Liver (tissue), 9 donors: Measurements from ENCODE around the gene STK11. TPM values are rescaled to one million over a fixed set of nuclear protein-coding genes. Genes with fewer than 3 reads are reported as not detected.
"Not testable (repeated sequence)": the region's sequence is repeated elsewhere in the genome, so short reads cannot be mapped to it uniquely, and the experiment has no call there.

Source experiments
- DNase-seq: peaks from one replicate; pipeline ENCODE4 v3.0.0-alpha.2; 2017; ENCODE audit warnings: low spot score
- H3K27ac ChIP-seq, 2 donors: one replicate each; pipeline ENCODE4 v1.7.0; 2013; ENCODE audit warnings: inconsistent platforms in 2 of 2, low read length in 2 of 2, control low read depth in 1 of 2, low read depth in 1 of 2, mild to moderate bottlenecking in 1 of 2
- H3K27me3 ChIP-seq, 4 donors: one replicate each; pipeline versions ENCODE4 v1.6.1 to v1.7.0; 2013; ENCODE audit warnings: low read length in 3 of 4, inconsistent platforms in 1 of 4, mild to moderate bottlenecking in 1 of 4, moderate library complexity in 1 of 4; ENCODE audit not compliant: control insufficient read depth in 4 of 4, insufficient read depth in 4 of 4
- H3K36me3 ChIP-seq, 4 donors: one replicate each; pipeline versions ENCODE4 v1.6.1 to v1.7.0; 2013; ENCODE audit warnings: low read length in 3 of 4, mild to moderate bottlenecking in 3 of 4, low read depth in 1 of 4, moderate library complexity in 1 of 4; ENCODE audit not compliant: control insufficient read depth in 4 of 4, insufficient read depth in 3 of 4
- H3K4me1 ChIP-seq, 4 donors: one replicate each; pipeline versions ENCODE4 v1.6.1 to v1.7.0; 2013; ENCODE audit warnings: low read length in 3 of 4, mild to moderate bottlenecking in 3 of 4, moderate library complexity in 1 of 4; ENCODE audit not compliant: control insufficient read depth in 4 of 4, insufficient read depth in 4 of 4
- H3K4me3 ChIP-seq, 3 donors: one replicate each; pipeline versions ENCODE4 v1.6.1 to v1.7.0; 2013; ENCODE audit warnings: low read length in 3 of 3, control low read depth in 1 of 3, low read depth in 1 of 3, mild to moderate bottlenecking in 1 of 3
- H3K9ac ChIP-seq, 2 donors: one replicate each; pipeline ENCODE4 v1.7.0; 2013; ENCODE audit warnings: low read length in 2 of 2, mild to moderate bottlenecking in 2 of 2, moderate library complexity in 2 of 2, control low read depth in 1 of 2, low read depth in 1 of 2
- H3K9me3 ChIP-seq, 4 donors: one replicate each; pipeline versions ENCODE4 v1.6.1 to v1.7.0; 2013; ENCODE audit warnings: low read length in 3 of 4; ENCODE audit not compliant: control insufficient read depth in 4 of 4
- CTCF ChIP-seq: fragments of 150-350 bp; IDR thresholded peaks from 2 replicates; pipeline ENCODE4 v1.5.1; 2017; ENCODE audit warnings: improper control_type of control experiment, low read depth, low read length; ENCODE audit not compliant: missing input control
- EGR1 ChIP-seq, 2 donors: IDR thresholded peaks; 2 replicates each; pipeline ENCODE4 v1.6.1; 2016 to 2018; ENCODE audit warnings: antibody characterized with exemption in 2 of 2, low read depth in 2 of 2
- FOXA1 ChIP-seq: IDR thresholded peaks from 2 replicates; pipeline ENCODE4 v1.6.1; 2016; ENCODE audit warnings: antibody characterized with exemption
- FOXA2 ChIP-seq: IDR thresholded peaks from 2 replicates; pipeline ENCODE4 v1.6.1; 2016; ENCODE audit warnings: antibody characterized with exemption
- GABPA ChIP-seq, 2 donors: IDR thresholded peaks in 1 of 2; conservative IDR thresholded peaks in 1 of 2; 2 replicates each; pipeline ENCODE4 v1.6.1; 2016; ENCODE audit warnings: antibody characterized with exemption in 2 of 2, mild to moderate bottlenecking in 1 of 2, moderate library complexity in 1 of 2
- HNF4A ChIP-seq, 2 donors: conservative IDR thresholded peaks; 2 replicates each; pipeline ENCODE4 v1.6.1; 2016; ENCODE audit warnings: antibody characterized with exemption in 2 of 2, mild to moderate bottlenecking in 2 of 2
- HNF4G ChIP-seq: IDR thresholded peaks from 2 replicates; pipeline ENCODE4 v1.6.1; 2016; ENCODE audit warnings: antibody characterized with exemption
- JUND ChIP-seq, 2 donors: IDR thresholded peaks; 2 replicates each; pipeline ENCODE4 v1.6.1; 2016; ENCODE audit warnings: antibody characterized with exemption in 2 of 2
- NR2F2 ChIP-seq: IDR thresholded peaks from 2 replicates; pipeline ENCODE4 v1.6.1; 2016; ENCODE audit warnings: antibody characterized with exemption
- RAD21 ChIP-seq, 2 donors: IDR thresholded peaks; 2 replicates each; pipeline ENCODE4 v1.6.1; 2016; ENCODE audit warnings: antibody characterized with exemption in 2 of 2, mild to moderate bottlenecking in 2 of 2
- RXRA ChIP-seq, 2 donors: IDR thresholded peaks; 2 replicates each; pipeline ENCODE4 v1.6.1; 2017 to 2018; ENCODE audit warnings: antibody characterized with exemption in 2 of 2, mild to moderate bottlenecking in 1 of 2
- SP1 ChIP-seq: IDR thresholded peaks from 2 replicates; pipeline ENCODE4 v1.6.1; 2018; ENCODE audit warnings: antibody characterized with exemption, mild to moderate bottlenecking
- TAF1 ChIP-seq: conservative IDR thresholded peaks from 2 replicates; pipeline ENCODE4 v1.6.1; 2016; ENCODE audit warnings: antibody characterized with exemption, mild to moderate bottlenecking
- YY1 ChIP-seq: IDR thresholded peaks from 2 replicates; pipeline ENCODE4 v1.6.1; 2016; ENCODE audit warnings: antibody characterized with exemption, mild to moderate bottlenecking
- WGBS: extraction: QIAGEN DNeasy Blood & Tissue Kit; methylation state at CpG from one replicate; pipeline ENCODE4 v1.1.7; 2013; 5-methylcytosine and 5-hydroxymethylcytosine counted together
- polyA plus RNA-seq, 2 donors: library from polyadenylated mRNA; stranded (reverse) in 1 of 2; unstranded in 1 of 2; fragments of 200-250 nt in 1 of 2; fragments of >200 nt in 1 of 2; fragmentation: Nextera tagmentation in 1 of 2; extraction: Ambion mirVana in 1 of 2; gene quantifications; one replicate each; pipeline versions ENCODE4 v1.2.1 to v1.2.3, GENCODE V29; 2013 to 2015
- total RNA-seq, 2 donors: library from RNA; depleted of rRNA; stranded (reverse); fragments of >200 nt; gene quantifications; one replicate each; pipeline ENCODE4 v1.2.3, GENCODE V29; 2014
- TF ChIP-seq, protein P1 (sequence below): IDR thresholded peaks from 2 replicates; pipeline ENCODE4 v1.6.1; 2016; ENCODE audit warnings: antibody characterized with exemption
- TF ChIP-seq, protein P2 (sequence below): IDR thresholded peaks from 2 replicates; pipeline ENCODE4 v1.6.1; 2016; ENCODE audit warnings: antibody characterized with exemption, mild to moderate bottlenecking
- TF ChIP-seq, protein P3 (sequence below): IDR thresholded peaks from 2 replicates; pipeline ENCODE4 v1.6.1; 2016; ENCODE audit warnings: antibody characterized with exemption
- donor health status: healthy.
- donor health status: healthy.
- donor health status: healthy.
- donor health status: healthy.
- donor health status: healthy.

The STK11 gene
- total and polyA plus RNA-seq, 4 donors, result 3.0 to 126 (median 35.5) TPM

- DNase-seq, result no peak
- TF ChIP-seq FOXA1 (no peak), TAF1 (no peak), EGR1 (IDR thresholded peaks at IDR 0.05; ENCODE audit: low read depth in 2 of 2) (no peak), HNF4G (no peak), FOXA2 (no peak), CTCF (no peak)
- Histone ChIP-seq H3K36me3 (no peaks in the 10 kb centered on the region), H3K9ac (no peak overlapping the region), H3K4me1 (no peaks in the 10 kb centered on the region), H3K4me3 (no peak overlapping the region), H3K27me3 (no peaks in the 10 kb centered on the region), H3K9me3 (no peaks in the 10 kb centered on the region), H3K27ac (no peak overlapping the region)
- WGBS, result 83% methylated on average over 9 of the region's 9 CpGs
Observed at GRCh38 chr19:1189419-1189818, 16.2 kb upstream of the STK11 start.

DNA sequence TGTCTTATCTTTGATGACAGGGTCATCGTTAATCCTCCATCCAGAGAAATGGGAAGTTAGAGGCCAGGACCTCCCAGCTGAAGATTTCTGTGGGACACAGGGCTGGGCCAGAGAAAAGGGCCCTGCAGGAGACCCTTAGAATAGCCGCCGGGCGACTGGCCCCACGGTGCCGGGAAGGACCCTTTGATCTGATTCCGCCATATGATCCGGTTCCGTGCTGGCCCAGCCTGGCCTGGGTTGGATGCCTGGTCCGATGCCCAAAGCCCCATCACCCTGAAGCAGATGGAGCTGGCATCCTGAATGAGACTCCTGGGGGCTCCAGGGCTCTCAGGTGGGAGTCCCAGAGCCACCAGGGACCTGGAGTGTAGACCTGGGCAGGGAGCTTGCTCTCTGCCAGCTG is 6.0 kb upstream of the STK11 start:
- Histone ChIP-seq H3K27ac (no peak overlapping the region), H3K9me3 (no peaks in the 10 kb centered on the region), H3K27me3 (no peaks in the 10 kb centered on the region), H3K4me1 (peaks cover 0 to 13% (median under 1%) of the 10 kb centered on the region in 4 donors), H3K9ac (no peak overlapping the region), H3K4me3 (no peak overlapping the region), H3K36me3 (no peaks in the 10 kb centered on the region)
- no peak for DNase-seq
- 96% methylated on average over 10 of the region's 10 CpGs for WGBS
- TF ChIP-seq, protein P1, sequence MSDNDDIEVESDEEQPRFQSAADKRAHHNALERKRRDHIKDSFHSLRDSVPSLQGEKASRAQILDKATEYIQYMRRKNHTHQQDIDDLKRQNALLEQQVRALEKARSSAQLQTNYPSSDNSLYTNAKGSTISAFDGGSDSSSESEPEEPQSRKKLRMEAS, result no peak
- TF ChIP-seq, protein P2, sequence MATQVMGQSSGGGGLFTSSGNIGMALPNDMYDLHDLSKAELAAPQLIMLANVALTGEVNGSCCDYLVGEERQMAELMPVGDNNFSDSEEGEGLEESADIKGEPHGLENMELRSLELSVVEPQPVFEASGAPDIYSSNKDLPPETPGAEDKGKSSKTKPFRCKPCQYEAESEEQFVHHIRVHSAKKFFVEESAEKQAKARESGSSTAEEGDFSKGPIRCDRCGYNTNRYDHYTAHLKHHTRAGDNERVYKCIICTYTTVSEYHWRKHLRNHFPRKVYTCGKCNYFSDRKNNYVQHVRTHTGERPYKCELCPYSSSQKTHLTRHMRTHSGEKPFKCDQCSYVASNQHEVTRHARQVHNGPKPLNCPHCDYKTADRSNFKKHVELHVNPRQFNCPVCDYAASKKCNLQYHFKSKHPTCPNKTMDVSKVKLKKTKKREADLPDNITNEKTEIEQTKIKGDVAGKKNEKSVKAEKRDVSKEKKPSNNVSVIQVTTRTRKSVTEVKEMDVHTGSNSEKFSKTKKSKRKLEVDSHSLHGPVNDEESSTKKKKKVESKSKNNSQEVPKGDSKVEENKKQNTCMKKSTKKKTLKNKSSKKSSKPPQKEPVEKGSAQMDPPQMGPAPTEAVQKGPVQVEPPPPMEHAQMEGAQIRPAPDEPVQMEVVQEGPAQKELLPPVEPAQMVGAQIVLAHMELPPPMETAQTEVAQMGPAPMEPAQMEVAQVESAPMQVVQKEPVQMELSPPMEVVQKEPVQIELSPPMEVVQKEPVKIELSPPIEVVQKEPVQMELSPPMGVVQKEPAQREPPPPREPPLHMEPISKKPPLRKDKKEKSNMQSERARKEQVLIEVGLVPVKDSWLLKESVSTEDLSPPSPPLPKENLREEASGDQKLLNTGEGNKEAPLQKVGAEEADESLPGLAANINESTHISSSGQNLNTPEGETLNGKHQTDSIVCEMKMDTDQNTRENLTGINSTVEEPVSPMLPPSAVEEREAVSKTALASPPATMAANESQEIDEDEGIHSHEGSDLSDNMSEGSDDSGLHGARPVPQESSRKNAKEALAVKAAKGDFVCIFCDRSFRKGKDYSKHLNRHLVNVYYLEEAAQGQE, result no peak
- no peak for TF ChIP-seq HNF4G
- no peak for TF ChIP-seq NR2F2
- TF ChIP-seq, protein P3, sequence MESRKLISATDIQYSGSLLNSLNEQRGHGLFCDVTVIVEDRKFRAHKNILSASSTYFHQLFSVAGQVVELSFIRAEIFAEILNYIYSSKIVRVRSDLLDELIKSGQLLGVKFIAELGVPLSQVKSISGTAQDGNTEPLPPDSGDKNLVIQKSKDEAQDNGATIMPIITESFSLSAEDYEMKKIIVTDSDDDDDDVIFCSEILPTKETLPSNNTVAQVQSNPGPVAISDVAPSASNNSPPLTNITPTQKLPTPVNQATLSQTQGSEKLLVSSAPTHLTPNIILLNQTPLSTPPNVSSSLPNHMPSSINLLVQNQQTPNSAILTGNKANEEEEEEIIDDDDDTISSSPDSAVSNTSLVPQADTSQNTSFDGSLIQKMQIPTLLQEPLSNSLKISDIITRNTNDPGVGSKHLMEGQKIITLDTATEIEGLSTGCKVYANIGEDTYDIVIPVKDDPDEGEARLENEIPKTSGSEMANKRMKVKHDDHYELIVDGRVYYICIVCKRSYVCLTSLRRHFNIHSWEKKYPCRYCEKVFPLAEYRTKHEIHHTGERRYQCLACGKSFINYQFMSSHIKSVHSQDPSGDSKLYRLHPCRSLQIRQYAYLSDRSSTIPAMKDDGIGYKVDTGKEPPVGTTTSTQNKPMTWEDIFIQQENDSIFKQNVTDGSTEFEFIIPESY, result no peak
- TF ChIP-seq CTCF, result no peak
- TF ChIP-seq FOXA2, result no peak
- TF ChIP-seq HNF4A (conservative IDR thresholded peaks at IDR 0.05), result no peak
- TF ChIP-seq SP1, result no peak
- no peak for TF ChIP-seq EGR1 (IDR thresholded peaks at IDR 0.05; ENCODE audit: low read depth in 2 of 2)
- no peak for TF ChIP-seq RAD21 (IDR thresholded peaks at IDR 0.05)
- no peak for TF ChIP-seq YY1
- no peak for TF ChIP-seq FOXA1
- TF ChIP-seq RXRA (IDR thresholded peaks at IDR 0.05), result no peak
- no peak for TF ChIP-seq GABPA (IDR thresholded peaks at IDR 0.05 in 1 of 2, conservative IDR thresholded peaks at IDR 0.05 in 1 of 2)
- TF ChIP-seq JUND (IDR thresholded peaks at IDR 0.05), result no peak

DNA sequence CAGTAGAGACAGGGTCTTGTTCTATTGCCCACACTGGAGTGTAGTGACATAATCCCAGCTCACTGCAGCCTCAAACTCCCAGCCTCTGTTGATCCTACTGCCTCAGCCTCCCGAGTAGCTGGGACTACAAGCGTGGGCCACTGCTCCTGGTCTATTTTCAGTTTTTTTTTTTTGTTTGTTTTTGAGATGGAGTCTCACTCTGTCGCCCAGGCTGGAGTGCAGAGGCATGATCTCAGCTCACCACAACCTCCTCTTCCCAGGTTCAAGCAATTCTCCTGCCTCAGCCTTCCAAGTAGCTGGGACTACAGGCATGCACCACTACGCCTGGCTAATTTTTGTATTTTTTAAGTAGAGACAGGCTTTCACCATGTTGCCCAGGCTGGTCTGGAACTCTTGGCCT is 5.0 kb upstream of the STK11 start:
- WGBS, result 95% methylated on average over 4 of the region's 4 CpGs
- not testable (repeated sequence) for DNase-seq, H3K4me3 ChIP-seq

More for the DNA sequence above, 5.0 kb upstream of the STK11 start:
- H3K4me1 ChIP-seq, result peaks cover 4 to 20% (median 6%) of the 10 kb centered on the region in 4 donors
- not testable (repeated sequence) for H3K9ac ChIP-seq, H3K27me3 ChIP-seq, H3K27ac ChIP-seq, H3K9me3 ChIP-seq, H3K36me3 ChIP-seq
